ENCODE results near the gene EIF4B. TPM values are rescaled to one million over a fixed set of nuclear protein-coding genes. Genes with fewer than 3 reads are reported as not detected.

Gene EIF4B
- total and polyA plus RNA-seq, 2 of the 8 experiments (the other 6 are each of a cell fraction or from before 2014, with no cell fraction given) = 269 to 816 TPM

- WGBS, 2 experiments (ENCODE audit: extremely low coverage in 1 of 2, insufficient coverage in 1 of 2, insufficient read length in 1 of 2, insufficient replicate concordance in 2 of 2, low coverage in 1 of 2, low lambda C conversion rate in 2 of 2, missing lambda C conversion rate in 1 of 2) = 23% methylated on average over 19 of the region's 19 CpGs; no CpG with 5 or more reads in 1 of the 2 experiments
- Histone ChIP-seq H2BK20ac (ENCODE audit: low read length) (no peak overlapping the region), H3K4me2 (ENCODE audit: insufficient read depth in 1 of 2, low read depth in 2 of 2, low read length in 2 of 2) (peak overlapping the region; percentile 77 to 82), H3K9ac (replicated peaks in 1 of 4; ENCODE audit: extremely low read depth in 1 of 4, low read depth in 3 of 4, low read length in 3 of 4) (peak overlapping the region in 2 of 4 experiments; percentile 25 to 29; a peak in 3 of 7 replicates), H2AFZ (ENCODE audit: low read length) (peak overlapping the region; percentile 85; the same call in 1 of the 2 replicates), H2AK5ac (ENCODE audit: low read depth, low read length) (no peak overlapping the region), H3K79me2 (ENCODE audit: control insufficient read depth in 1 of 2, insufficient read depth in 2 of 2, low read length in 2 of 2) (no peaks in the 10 kb centered on the region), H4K5ac (ENCODE audit: insufficient read length, low read depth, low read length) (peak overlapping the region; percentile 16), H3K4ac (replicated peaks; ENCODE audit: insufficient read length, low read depth, low read length) (no peak overlapping the region), H2BK120ac (replicated peaks; ENCODE audit: low read depth, low read length) (peak overlapping the region; percentile 67), H2BK5ac (ENCODE audit: low read depth, low read length) (no peak overlapping the region), H2BK12ac (ENCODE audit: low read depth, low read length) (peak overlapping the region; percentile 39; the same call in 1 of the 2 replicates), H3K56ac (replicated peaks; ENCODE audit: insufficient read length, low read depth, low read length) (no peak overlapping the region), H2BK15ac (ENCODE audit: low read length) (no peak overlapping the region; the same call in 1 of the 2 replicates), H3K4me1 (replicated peaks in 1 of 4; ENCODE audit: control insufficient read depth in 3 of 4, insufficient read depth in 4 of 4, low read length in 3 of 4) (peaks cover 0 to 7% (median 7%) of the 10 kb centered on the region in 4 experiments; a peak in 6 of 7 replicates), H4K20me1 (replicated peaks in 1 of 2; ENCODE audit: control insufficient read depth in 1 of 2, insufficient read depth in 2 of 2, low read length in 2 of 2) (no peaks in the 10 kb centered on the region), H3K27ac (ENCODE audit: low read depth, low read length) (no peak overlapping the region), H3K23ac (ENCODE audit: insufficient read length) (no peak overlapping the region), H3K14ac (ENCODE audit: insufficient read length) (no peak overlapping the region), H4K91ac (replicated peaks; ENCODE audit: insufficient read length, low read length) (peak overlapping the region; percentile 73), H3K36me3 (ENCODE audit: control insufficient read depth in 2 of 4, insufficient read depth in 4 of 4, low read length in 3 of 4) (no peaks in the 10 kb centered on the region), H3K79me1 (ENCODE audit: low read depth, low read length) (no peaks in the 10 kb centered on the region), H3K18ac (ENCODE audit: extremely low read depth, low read length) (peak overlapping the region; percentile 85), H3K27me3 (replicated peaks in 1 of 4; ENCODE audit: control insufficient read depth in 3 of 4, extremely low read depth in 1 of 4, insufficient read depth in 3 of 4, low read length in 3 of 4) (peaks cover 0 to 15% (median 10%) of the 10 kb centered on the region in 4 experiments; a peak in 5 of 7 replicates), H4K8ac (ENCODE audit: extremely low read depth, insufficient read depth, low read length) (peak overlapping the region; percentile 73; the same call in 1 of the 2 replicates), H3K4me3 (ENCODE audit: extremely low read depth in 1 of 4, insufficient read depth in 2 of 4, low read depth in 3 of 4, low read length in 4 of 4) (peak overlapping the region; percentile 39 to 67 (median 48)), H3K23me2 (ENCODE audit: low read depth, low read length) (peaks cover 7% of the 10 kb centered on the region; the same call in 1 of the 2 replicates), H3K9me3 (ENCODE audit: insufficient read depth in 2 of 2, low read depth in 1 of 2, low read length in 1 of 2) (no peaks in the 10 kb centered on the region)
- CTCF ChIA-PET (ENCODE audit: partially characterized antibody) = interaction anchor here (0.7 to 9.3 kb wide), 17 partner anchors 8 to 817 kb away, joined by 3 to 84 read pairs (median 4); partner anchors contain the start of gene KRT8
- FAIRE-seq (no peak), DNase-seq (ENCODE audit: low read depth in 1 of 2, low spot score in 2 of 2) (no peak)
- POLR2A ChIA-PET (ENCODE audit: partially characterized antibody) = interaction anchor here (0.8 to 3.2 kb wide), 14 partner anchors 8 to 79 kb away, joined by 3 to 23 read pairs (median 5); partner anchors contain the start of genes EIF4B, KRT18 and KRT8
- TF ChIP-seq TCF12 (IDR thresholded peaks at IDR 0.05; ENCODE audit: low read depth, low read length) = no peak
- no peak for TF ChIP-seq NANOG (IDR thresholded peaks at IDR 0.05; ENCODE audit: insufficient read depth, low read depth, low read length, poor library complexity, severe bottlenecking)
- TF ChIP-seq E2F6 (IDR thresholded peaks at IDR 0.05) = peak; percentile 6; the same call in 1 of the 2 replicates
- TF ChIP-seq POLR2A (IDR thresholded peaks at IDR 0.05; ENCODE audit: control extremely low read depth in 1 of 2, low read depth in 2 of 2, low read length in 2 of 2) = peak in 1 of 2 experiments; percentile 54; a peak in 1 of 3 replicates
- TF ChIP-seq RXRA (IDR thresholded peaks at IDR 0.05; ENCODE audit: insufficient read depth, low read depth, low read length) = no peak
- peak; percentile 75 for TF ChIP-seq TEAD4 (IDR thresholded peaks at IDR 0.05; ENCODE audit: low read depth, low read length)
- TF ChIP-seq KDM4A (IDR thresholded peaks at IDR 0.05; ENCODE audit: low read depth, low read length, severe bottlenecking) = peak; percentile 36
- TF ChIP-seq ASH2L (IDR thresholded peaks at IDR 0.05; ENCODE audit: low read length) = peak; percentile 47
These were observed 41.5 kb upstream of the EIF4B start for GRCh38 chr12:52964556-52965336.
